HG03378 (cell line): ENCODE measurements around the gene B3GALT6.

Experiments
- ATAC-seq: cut with Tn5 transposase; IDR thresholded peaks from one replicate; pipeline ENCODE4 v1.9.1; 2021; ENCODE audit warnings: mild to moderate bottlenecking, moderate library complexity; ENCODE audit not compliant: unreplicated experiment

Gene B3GALT6

GRCh38 chr1:1259540-1259939 lies 27.5 kb downstream of the B3GALT6 start:
- ATAC-seq: no peak

- no peak for ATAC-seq
Observed at GRCh38 chr1:1259951-1260600, 28.0 kb downstream of the B3GALT6 start.

GRCh38 chr1:1260843-1261560 lies 29.0 kb downstream of the B3GALT6 start:
- no peak for ATAC-seq

GRCh38 chr1:1262071-1262470 lies 30.0 kb downstream of the B3GALT6 start:
- ATAC-seq: no peak

- no peak for ATAC-seq
Observed at GRCh38 chr1:1262758-1263157, 30.7 kb downstream of the B3GALT6 start.

GRCh38 chr1:1264026-1264425 lies 32.0 kb downstream of the B3GALT6 start:
- no peak for ATAC-seq

GRCh38 chr1:1264868-1265272 lies 32.8 kb downstream of the B3GALT6 start:
- no peak for ATAC-seq

- ATAC-seq: no peak
Observed at GRCh38 chr1:1267488-1268283, 35.6 kb downstream of the B3GALT6 start.

GRCh38 chr1:1268284-1268682 lies 36.2 kb downstream of the B3GALT6 start:
- no peak for ATAC-seq

GRCh38 chr1:1270813-1271212 lies 38.8 kb downstream of the B3GALT6 start:
- ATAC-seq: no peak

GRCh38 chr1:1272341-1273208 lies 40.5 kb downstream of the B3GALT6 start:
- ATAC-seq: no peak

GRCh38 chr1:1273209-1273511 lies 41.1 kb downstream of the B3GALT6 start:
- ATAC-seq: no peak

GRCh38 chr1:1273512-1274298 lies 41.7 kb downstream of the B3GALT6 start, which contains the start of gene UBE2J2:
Gene UBE2J2 (minus strand): TSS chr1:1273854. CDS start chr1:1267992, 5,862 bp downstream.
- no peak for ATAC-seq

- ATAC-seq: no peak
Observed at GRCh38 chr1:1274299-1274930, 42.4 kb downstream of the B3GALT6 start.

GRCh38 chr1:1274931-1275431 lies 42.9 kb downstream of the B3GALT6 start:
- ATAC-seq: no peak

GRCh38 chr1:1275836-1276235 lies 43.8 kb downstream of the B3GALT6 start:
- no peak for ATAC-seq

GRCh38 chr1:1278620-1279019 lies 46.6 kb downstream of the B3GALT6 start:
- ATAC-seq: no peak

GRCh38 chr1:1279028-1279427 lies 47.0 kb downstream of the B3GALT6 start:
- ATAC-seq: no peak

- ATAC-seq: no peak
Observed at GRCh38 chr1:1280782-1281481, 48.9 kb downstream of the B3GALT6 start.
